Esophagus squamous epithelium (tissue), 5 donors: ENCODE measurements around the gene ANKRD11. TPM values are rescaled to one million over a fixed set of nuclear protein-coding genes. Genes with fewer than 3 reads are reported as not detected.

Experiments
- DNase-seq: peaks from one replicate; lab custom pipeline; 2025; lab: John Stamatoyannopoulos, UW
- H3K27ac ChIP-seq, 4 donors: fragments of 200-600 bp; sonication (generic); one replicate each; pipeline ENCODE4 v1.5.1; 2016 to 2019; ENCODE audit warnings: mild to moderate bottlenecking in 1 of 4
- H3K27me3 ChIP-seq, 4 donors: fragments of 200-600 bp; sonication (generic); 1 replicate in 3 of 4; 2 replicates in 1 of 4; pipeline versions ENCODE4 v1.5.1 to v1.6.0; 2017 to 2021; ENCODE audit warnings: antibody characterized with exemption in 1 of 4
- H3K36me3 ChIP-seq, 3 donors: fragments of 200-600 bp; sonication (generic); one replicate each; pipeline ENCODE4 v1.5.1; 2016 to 2019
- H3K4me1 ChIP-seq, 3 donors: fragments of 200-600 bp; sonication (generic); one replicate each; pipeline ENCODE4 v1.5.1; 2017 to 2019
- H3K4me3 ChIP-seq, 4 donors: fragments of 200-600 bp; sonication (generic); 1 replicate in 3 of 4; 2 replicates in 1 of 4; pipeline ENCODE4 v1.5.1; 2016 to 2019; ENCODE audit warnings: mild to moderate bottlenecking in 2 of 4, moderate library complexity in 1 of 4
- H3K9me3 ChIP-seq, 3 donors: fragments of 200-600 bp; sonication (generic); one replicate each; pipeline ENCODE4 v1.5.1; 2016 to 2019
- CTCF ChIP-seq, 6 experiments: fragments of 450-650 bp in 4 of 6; fragments of 200-600 bp in 2 of 6; sonication (generic) in 2 of 6; IDR thresholded peaks; one replicate each; pipeline ENCODE4 v1.5.1; 2016 to 2019; ENCODE audit warnings: antibody characterized with exemption in 6 of 6, mild to moderate bottlenecking in 4 of 6, moderate library complexity in 4 of 6
- POLR2A ChIP-seq, 4 donors: fragments of 450-650 bp; IDR thresholded peaks; one replicate each; pipeline ENCODE4 v1.6.1; 2017; ENCODE audit warnings: antibody characterized with exemption in 4 of 4, mild to moderate bottlenecking in 4 of 4, moderate library complexity in 3 of 4
- WGBS, 2 donors: methylation state at CpG; one replicate each; pipeline ENCODE4 v1.1.5; 2018; 5-methylcytosine and 5-hydroxymethylcytosine counted together
- intact Hi-C: fragments of 100-400 bp; cut with DNase I; formaldehyde crosslinking; loops from one replicate; pipeline ENCODE4 v1.15.0; 2022
- total RNA-seq, 4 donors: library from RNA; depleted of rRNA; stranded (reverse); fragments of >200 nt; gene quantifications; one replicate each; pipeline ENCODE4 v1.1.0, GENCODE V29; 2016
- donor health status: DM: yes; HTN: yes; CAD: no.

Gene ANKRD11
- total RNA-seq, 4 donors from 2014 or later = 51.0 to 72.7 (median 66.9) TPM

- TF ChIP-seq POLR2A (IDR thresholded peaks at IDR 0.05) (no peak), CTCF (IDR thresholded peaks at IDR 0.05) (no peak)
- peaks cover 2 to 62% (median 3%) of the 10 kb centered on the region in 3 donors for H3K36me3 ChIP-seq
- intact Hi-C loops = no loop called here
- H3K4me3 ChIP-seq = no peak overlapping the region
- H3K27me3 ChIP-seq = no peaks in the 10 kb centered on the region
- DNase-seq = no peak
- H3K9me3 ChIP-seq = no peaks in the 10 kb centered on the region
- H3K4me1 ChIP-seq = peaks cover 25 to 63% (median 34%) of the 10 kb centered on the region in 3 donors
- WGBS, 2 donors = 87% methylated on average over 8 of the region's 24 CpGs; no CpG with 5 or more reads in 1 of the 2 donors
- H3K27ac ChIP-seq = peak overlapping the region in 1 of 4 donors; percentile 43
These were observed 195.1 kb downstream of the ANKRD11 start for GRCh38 chr16:89295071-89295900.

GRCh38 chr16:89294486-89294885 lies 195.9 kb downstream of the ANKRD11 start:
- peaks cover 0 to 61% (median 3%) of the 10 kb centered on the region in 3 donors for H3K36me3 ChIP-seq
- H3K4me3 ChIP-seq = no peak overlapping the region
- no peaks in the 10 kb centered on the region for H3K9me3 ChIP-seq
- H3K4me1 ChIP-seq = peaks cover 21 to 55% (median 30%) of the 10 kb centered on the region in 3 donors
- 60% methylated on average over 1 of the region's 13 CpGs; no CpG with 5 or more reads in 1 of the 2 donors for WGBS, 2 donors
- no peak for TF ChIP-seq POLR2A (IDR thresholded peaks at IDR 0.05)
- no peaks in the 10 kb centered on the region for H3K27me3 ChIP-seq
- intact Hi-C loops = no loop called here
- H3K27ac ChIP-seq = peak overlapping the region in 2 of 4 donors; percentile 37 to 43
- DNase-seq = no peak

GRCh38 chr16:89293276-89294143 lies 196.9 kb downstream of the ANKRD11 start:
- intact Hi-C loops = no loop called here

GRCh38 chr16:89292443-89293078 lies 197.8 kb downstream of the ANKRD11 start:
- WGBS, 2 donors = 85 to 88% methylated on average over 8 to 14 of the region's 22 CpGs
- Histone ChIP-seq H3K9me3 (no peaks in the 10 kb centered on the region), H3K4me1 (peaks cover 6 to 38% (median 14%) of the 10 kb centered on the region in 3 donors), H3K4me3 (no peak overlapping the region), H3K36me3 (peaks cover 12 to 63% (median 15%) of the 10 kb centered on the region in 3 donors), H3K27me3 (no peaks in the 10 kb centered on the region), H3K27ac (peak overlapping the region in 3 of 4 donors; percentile 1 to 6 (median 5))
- intact Hi-C loops = no loop called here
- TF ChIP-seq POLR2A (IDR thresholded peaks at IDR 0.05) (no peak), CTCF (IDR thresholded peaks at IDR 0.05) (no peak)
- DNase-seq = no peak

More at GRCh38 chr16:89293276-89294143, 196.9 kb downstream of the ANKRD11 start:
- DNase-seq = no peak
- no peaks in the 10 kb centered on the region for H3K27me3 ChIP-seq
- H3K4me3 ChIP-seq = no peak overlapping the region
- WGBS, 2 donors = 84 to 85% methylated on average over 16 to 18 of the region's 28 CpGs
- H3K9me3 ChIP-seq = no peaks in the 10 kb centered on the region
- H3K27ac ChIP-seq = peak overlapping the region in 3 of 4 donors; percentile 21 to 43 (median 37)
- peaks cover 4 to 61% (median 6%) of the 10 kb centered on the region in 3 donors for H3K36me3 ChIP-seq
- H3K4me1 ChIP-seq = peaks cover 15 to 47% (median 24%) of the 10 kb centered on the region in 3 donors
- TF ChIP-seq CTCF (IDR thresholded peaks at IDR 0.05) (no peak), POLR2A (IDR thresholded peaks at IDR 0.05) (no peak)

GRCh38 chr16:89291776-89292175 lies 198.6 kb downstream of the ANKRD11 start:
- intact Hi-C loops = no loop called here
- Histone ChIP-seq H3K4me1 (peaks cover 0 to 30% (median 9%) of the 10 kb centered on the region in 3 donors), H3K27ac (peak overlapping the region in 2 of 4 donors; percentile 6 to 11), H3K27me3 (no peaks in the 10 kb centered on the region), H3K36me3 (peaks cover 12 to 63% (median 23%) of the 10 kb centered on the region in 3 donors), H3K9me3 (no peaks in the 10 kb centered on the region), H3K4me3 (no peak overlapping the region)
- TF ChIP-seq CTCF (IDR thresholded peaks at IDR 0.05) (no peak), POLR2A (IDR thresholded peaks at IDR 0.05) (no peak)
- DNase-seq = no peak
- 80 to 81% methylated on average over 4 to 6 of the region's 13 CpGs for WGBS, 2 donors
